HG03575 (cell line): ENCODE results near the gene CRPPA.
"Not testable (repeated sequence)": the region's sequence is repeated elsewhere in the genome, so short reads cannot be mapped to it uniquely, and the experiment has no call there.

ENCODE experiments used
- ATAC-seq: cut with Tn5 transposase; IDR thresholded peaks from one replicate; pipeline ENCODE4 v1.9.1; 2021; ENCODE audit not compliant: unreplicated experiment, insufficient number of reproducible peaks, low FRiP score; ENCODE audit errors: extremely low read depth

The CRPPA gene

GRCh38 chr7:16421333-16422102 lies at the start of gene CRPPA:
Gene CRPPA (minus strand): TSS chr7:16421538. CDS start chr7:16421322, 216 bp downstream.
- peak; percentile 13 for ATAC-seq

- ATAC-seq = no peak
Measured at GRCh38 chr7:16465469-16466361, 44.4 kb upstream of the CRPPA start, which contains the start of gene SOSTDC1. Gene SOSTDC1 (minus strand): TSS chr7:16465738. CDS start chr7:16465668, 70 bp downstream.

- ATAC-seq = no peak
Measured at GRCh38 chr7:16463949-16464715, 42.8 kb upstream of the CRPPA start.

GRCh38 chr7:16463520-16463919 lies 42.2 kb upstream of the CRPPA start:
- no peak for ATAC-seq

GRCh38 chr7:16462431-16462889 lies 41.1 kb upstream of the CRPPA start:
- ATAC-seq = no peak

DNA sequence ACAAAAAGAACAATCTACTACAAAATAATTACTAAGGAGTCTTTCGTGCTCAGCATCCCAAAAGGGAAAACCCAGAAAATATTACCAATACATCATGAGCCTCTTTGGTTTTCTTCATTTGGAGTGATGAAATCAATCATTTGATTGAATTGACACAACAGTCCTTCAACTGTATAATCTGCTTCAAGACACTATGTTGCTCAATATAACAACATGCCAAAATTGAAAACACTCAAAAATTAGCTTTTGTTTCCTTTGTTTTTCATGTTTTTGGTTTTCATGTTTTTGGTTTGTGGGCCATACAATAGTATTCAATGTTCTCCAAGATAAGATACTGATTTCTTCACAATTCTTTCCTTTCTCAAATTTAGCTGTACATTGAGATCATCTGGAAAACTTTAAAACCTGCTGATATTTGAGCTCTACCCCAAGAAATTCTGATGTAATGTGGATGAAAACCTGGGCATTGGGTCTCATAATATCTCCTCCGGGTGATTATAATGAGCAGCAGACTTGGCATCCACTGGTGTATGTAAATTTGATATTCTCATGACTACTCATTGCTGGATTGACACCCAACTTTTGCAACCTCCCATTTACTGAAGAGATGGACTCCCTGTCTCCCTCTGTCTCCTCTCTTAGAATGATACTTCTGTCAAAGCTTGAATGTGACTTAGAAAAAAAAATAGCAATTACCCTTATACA lies 39.6 kb upstream of the CRPPA start:
- no peak for ATAC-seq

DNA sequence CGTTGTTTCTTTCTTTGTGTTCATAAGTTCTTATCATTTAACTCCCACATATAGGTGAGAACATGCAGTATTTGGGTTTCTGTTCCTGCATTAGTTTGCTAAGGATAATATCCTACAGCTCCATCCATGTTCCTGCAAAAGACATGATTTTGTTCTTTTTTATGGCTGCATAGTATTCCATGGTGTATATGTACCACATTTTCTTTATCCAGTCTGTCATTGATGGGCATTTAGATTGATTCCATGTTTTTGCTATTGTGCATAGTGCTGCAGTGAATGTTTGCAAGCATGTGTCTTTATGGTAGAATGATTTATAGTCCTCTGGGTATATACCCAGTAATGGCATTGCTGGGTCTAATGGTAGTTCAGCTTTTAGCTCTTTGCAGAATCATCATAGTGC lies 35.0 kb upstream of the CRPPA start:
- ATAC-seq = not testable (repeated sequence)

GRCh38 chr7:16455591-16455990 lies 34.3 kb upstream of the CRPPA start:
- no peak for ATAC-seq

- ATAC-seq = no peak
Measured at GRCh38 chr7:16450366-16450765, 29.0 kb upstream of the CRPPA start.

GRCh38 chr7:16447876-16448275 lies 26.5 kb upstream of the CRPPA start:
- ATAC-seq = no peak

DNA sequence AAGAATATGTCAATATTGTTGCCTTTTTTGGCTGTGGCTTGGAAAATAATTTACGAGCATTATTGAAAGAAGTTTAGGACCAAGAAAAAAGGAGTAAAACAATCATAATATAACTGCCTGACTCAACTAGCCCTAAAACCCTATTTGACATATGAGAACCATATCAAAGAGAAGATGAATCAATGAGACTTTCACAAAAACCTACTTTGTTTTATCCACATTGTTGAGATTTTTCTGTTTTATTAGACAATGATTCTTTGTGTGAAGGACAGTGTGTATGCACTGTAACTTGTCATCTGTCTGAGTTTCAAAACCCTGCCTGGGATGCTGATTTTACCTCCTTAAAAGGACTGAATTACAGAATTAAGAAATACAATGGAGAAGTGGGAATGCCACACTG lies 25.2 kb upstream of the CRPPA start:
- no peak for ATAC-seq

DNA sequence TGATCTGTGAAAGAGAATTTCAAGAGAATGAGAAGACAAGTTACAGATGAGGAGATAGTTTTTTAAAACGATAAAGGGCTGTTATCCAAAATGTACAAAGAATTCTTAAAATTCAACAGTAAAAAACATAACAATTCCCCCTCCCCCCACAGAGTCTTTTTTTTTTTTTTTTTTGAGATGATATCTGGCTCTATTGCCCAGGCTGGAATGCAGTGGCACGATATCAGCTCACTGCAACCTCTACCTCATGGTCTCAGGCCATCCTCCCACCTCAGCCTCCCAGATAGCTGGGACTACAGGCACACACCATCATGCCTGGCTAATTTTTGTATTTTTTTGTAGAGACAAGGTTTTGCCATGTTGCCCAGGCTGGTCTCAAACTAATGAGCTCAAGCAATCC lies 22.5 kb upstream of the CRPPA start:
- ATAC-seq = not testable (repeated sequence)

GRCh38 chr7:16438988-16439387 lies 17.6 kb upstream of the CRPPA start:
- no peak for ATAC-seq

DNA sequence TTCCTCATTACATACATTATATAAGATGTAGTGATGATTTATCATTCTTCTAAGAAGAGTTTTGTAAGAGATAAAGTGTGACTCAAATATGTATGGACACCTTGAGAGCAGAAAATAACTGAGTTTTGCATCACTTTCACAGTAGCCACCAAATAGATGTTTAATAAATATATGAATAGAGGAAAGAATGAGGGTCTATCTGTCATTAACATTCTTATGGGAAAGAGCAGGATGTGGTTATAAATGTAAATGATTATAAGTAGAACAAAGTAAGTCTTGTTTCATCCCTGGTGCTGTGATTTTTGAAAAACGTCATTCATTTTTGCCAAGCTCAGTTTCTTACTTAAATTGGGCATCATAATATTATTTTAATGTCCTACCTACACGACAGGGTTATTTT lies 15.0 kb upstream of the CRPPA start:
- no peak for ATAC-seq

DNA sequence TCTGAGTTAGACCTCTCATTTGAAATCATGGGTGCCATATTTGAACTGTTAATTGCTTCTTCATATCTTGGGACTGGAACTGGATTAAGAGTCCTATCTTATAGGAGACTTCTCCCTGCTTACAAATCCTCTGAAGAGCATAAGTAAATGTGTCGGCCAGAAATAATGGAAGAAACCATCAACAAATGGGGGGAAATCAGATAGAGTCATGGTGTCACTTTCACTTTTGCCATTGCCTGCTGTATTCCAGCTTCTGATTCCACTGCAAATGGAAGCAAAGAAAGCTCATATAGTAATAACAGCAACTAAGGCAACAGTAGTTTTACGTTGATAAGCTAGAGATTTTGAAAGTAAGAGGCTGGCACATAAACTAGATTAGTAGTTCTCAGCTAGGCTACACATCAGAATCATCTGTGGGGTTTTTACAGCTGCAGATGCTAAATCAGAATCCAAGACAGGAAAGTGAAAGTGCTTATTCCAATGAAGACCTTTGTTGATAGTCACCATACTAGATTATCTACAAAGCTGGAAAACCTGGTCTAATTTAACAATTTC lies 12.3 kb upstream of the CRPPA start:
- ATAC-seq = no peak

DNA sequence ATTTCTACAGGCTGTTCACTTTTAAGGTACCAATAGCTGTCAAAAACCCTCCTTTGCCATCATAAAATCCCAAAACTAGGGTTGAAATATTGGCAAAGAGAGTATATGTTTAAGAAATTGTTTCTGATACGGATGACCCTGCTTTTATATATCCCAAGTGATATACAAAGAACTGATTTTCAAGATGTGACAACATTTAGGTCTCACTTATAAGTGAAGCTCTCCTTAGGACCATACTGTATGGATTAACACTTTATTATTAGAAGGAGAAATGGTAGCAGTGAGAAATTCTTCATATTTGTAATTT lies 11.0 kb upstream of the CRPPA start:
- ATAC-seq = no peak

- ATAC-seq = no peak
Measured at GRCh38 chr7:16431646-16432424, 10.5 kb upstream of the CRPPA start.

DNA sequence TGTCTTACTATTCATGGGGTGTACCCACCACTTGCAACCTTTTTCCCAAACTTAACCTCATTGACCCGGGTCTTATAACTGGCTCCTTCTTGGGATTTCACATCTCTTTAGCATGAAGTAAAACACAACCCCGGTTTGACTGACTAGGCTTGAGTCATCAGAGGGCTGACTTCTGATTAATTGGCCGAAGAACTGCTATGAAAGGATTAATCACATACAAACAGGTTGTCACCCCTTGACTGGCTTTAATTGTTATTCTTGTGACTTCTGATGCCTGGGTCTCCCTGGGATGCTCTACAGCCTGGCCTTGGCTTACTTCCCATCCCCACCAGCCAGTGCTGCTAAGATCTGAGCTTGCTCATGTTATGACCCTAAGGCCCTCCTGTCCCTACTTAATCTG lies 8.8 kb upstream of the CRPPA start:
- no peak for ATAC-seq
